ENCODE results near the gene CACNA2D3. TPM values are rescaled to one million over a fixed set of nuclear protein-coding genes. Genes with fewer than 3 reads are reported as not detected.

CACNA2D3 gene
- total RNA-seq, 2 experiments from 2014 or later = not detected

- no peak overlapping the region for H3K4me3 ChIP-seq (ENCODE audit: low read depth, low read length, poor library complexity, severe bottlenecking)
- no peak overlapping the region for H3K4me2 ChIP-seq (ENCODE audit: low read length)
- no peaks in the 10 kb centered on the region for H3K4me1 ChIP-seq (ENCODE audit: insufficient read depth, low read length, poor library complexity, severe bottlenecking)
- no peaks in the 10 kb centered on the region for H3K36me3 ChIP-seq (ENCODE audit: insufficient read depth, low read length)
- no peak overlapping the region for H3K27ac ChIP-seq (ENCODE audit: low read depth, low read length, poor library complexity, severe bottlenecking)
- intact Hi-C loops (cut with micrococcal nuclease; ENCODE audit: unreplicated experiment) = no loop called here
- TF ChIP-seq CTCF (conservative IDR thresholded peaks at IDR 0.05; ENCODE audit: low read length) = no peak
- no peak for DNase-seq (ENCODE audit: low spot score)
- H4K20me1 ChIP-seq (ENCODE audit: insufficient read depth, low read length) = no peaks in the 10 kb centered on the region
- no peaks in the 10 kb centered on the region for H3K79me2 ChIP-seq (ENCODE audit: insufficient read depth, low read depth, low read length)
- no peaks in the 10 kb centered on the region for H3K9me2 ChIP-seq (ENCODE audit: insufficient read depth, low read length)
- POLR2A ChIA-PET = no interaction called here
- no TSS peak for BruUV-seq (replicated peaks)
- CTCF ChIA-PET (ENCODE audit: unreplicated experiment) = no interaction called here
- H2AFZ ChIP-seq (ENCODE audit: low read length) = no peak overlapping the region
- H3K9me3 ChIP-seq (ENCODE audit: low read length) = no peaks in the 10 kb centered on the region
Observed at GRCh38 chr3:54901906-54902685, 779.7 kb downstream of the CACNA2D3 start.

GRCh38 chr3:54905261-54905888, 783.0 kb downstream of the CACNA2D3 start:
- no peaks in the 10 kb centered on the region for H3K9me3 ChIP-seq (ENCODE audit: low read length)
- H4K20me1 ChIP-seq (ENCODE audit: insufficient read depth, low read length) = no peaks in the 10 kb centered on the region
- no peaks in the 10 kb centered on the region for H3K36me3 ChIP-seq (ENCODE audit: insufficient read depth, low read length)
- no peaks in the 10 kb centered on the region for H3K9me2 ChIP-seq (ENCODE audit: insufficient read depth, low read length)
- H3K27ac ChIP-seq (ENCODE audit: low read depth, low read length, poor library complexity, severe bottlenecking) = no peak overlapping the region
- H3K79me2 ChIP-seq (ENCODE audit: insufficient read depth, low read depth, low read length) = no peaks in the 10 kb centered on the region
- no peak overlapping the region for H3K4me3 ChIP-seq (ENCODE audit: low read depth, low read length, poor library complexity, severe bottlenecking)
- CTCF ChIA-PET (ENCODE audit: unreplicated experiment) = no interaction called here
- intact Hi-C loops (cut with micrococcal nuclease; ENCODE audit: unreplicated experiment) = no loop called here
- DNase-seq (ENCODE audit: low spot score) = no peak
- BruUV-seq (replicated peaks) = no TSS peak
- POLR2A ChIA-PET = no interaction called here
- no peak overlapping the region for H2AFZ ChIP-seq (ENCODE audit: low read length)
- no peaks in the 10 kb centered on the region for H3K4me1 ChIP-seq (ENCODE audit: insufficient read depth, low read length, poor library complexity, severe bottlenecking)
- no peak overlapping the region for H3K4me2 ChIP-seq (ENCODE audit: low read length)
- TF ChIP-seq EZH2phosphoT487 (IDR thresholded peaks at IDR 0.05; ENCODE audit: borderline replicate concordance, low read depth, low read length) (no peak), CTCF (conservative IDR thresholded peaks at IDR 0.05; ENCODE audit: low read length) (no peak)

- Histone ChIP-seq H3K4me3 (ENCODE audit: low read depth, low read length, poor library complexity, severe bottlenecking) (no peak overlapping the region), H3K9me2 (ENCODE audit: insufficient read depth, low read length) (no peaks in the 10 kb centered on the region), H3K4me1 (ENCODE audit: insufficient read depth, low read length, poor library complexity, severe bottlenecking) (no peaks in the 10 kb centered on the region), H3K79me2 (ENCODE audit: insufficient read depth, low read depth, low read length) (no peaks in the 10 kb centered on the region), H3K27ac (ENCODE audit: low read depth, low read length, poor library complexity, severe bottlenecking) (no peak overlapping the region), H3K9me3 (ENCODE audit: low read length) (no peaks in the 10 kb centered on the region), H4K20me1 (ENCODE audit: insufficient read depth, low read length) (no peaks in the 10 kb centered on the region), H2AFZ (ENCODE audit: low read length) (no peak overlapping the region), H3K36me3 (ENCODE audit: insufficient read depth, low read length) (no peaks in the 10 kb centered on the region), H3K4me2 (ENCODE audit: low read length) (no peak overlapping the region)
- intact Hi-C loops (cut with micrococcal nuclease; ENCODE audit: unreplicated experiment) = no loop called here
- ChIA-PET CTCF (ENCODE audit: unreplicated experiment) (no interaction called here), POLR2A (no interaction called here)
- DNase-seq (ENCODE audit: low spot score) = no peak
- no peak for TF ChIP-seq CTCF (conservative IDR thresholded peaks at IDR 0.05; ENCODE audit: low read length)
- no peak for TF ChIP-seq EZH2phosphoT487 (IDR thresholded peaks at IDR 0.05; ENCODE audit: borderline replicate concordance, low read depth, low read length)
- BruUV-seq (replicated peaks) = no TSS peak
Observed at GRCh38 chr3:54905920-54906319, 783.6 kb downstream of the CACNA2D3 start.
